Measurements from ENCODE around the gene PFKFB2. TPM values are rescaled to one million over a fixed set of nuclear protein-coding genes. Genes with fewer than 3 reads are reported as not detected.

Gene PFKFB2
- total RNA-seq, 1 experiment from 2014 or later: 24.9 TPM

GRCh38 chr1:207051191-207051943, 1.7 kb upstream of the PFKFB2 start, which contains the start of gene YOD1:
YOD1 (minus strand) TSS chr1:207051208; CDS start chr1:207051030, 178 bp downstream.
- in situ Hi-C loops (cut with HindIII; ENCODE audit: low pct_unique_long_range_greater_than_20kb, low sequenced_read_pairs): no loop called here

GRCh38 chr1:207054491-207054890, 1.4 kb downstream of the PFKFB2 start:
- no peak for DNase-seq (ENCODE audit: low read depth, low spot score)
- in situ Hi-C loops (cut with HindIII; ENCODE audit: low pct_unique_long_range_greater_than_20kb, low sequenced_read_pairs): no loop called here

More at GRCh38 chr1:207051191-207051943, 1.7 kb upstream of the PFKFB2 start, which contains the start of gene YOD1:
- peak; percentile 50 for DNase-seq (ENCODE audit: low read depth, low spot score)

- in situ Hi-C loops (cut with HindIII; ENCODE audit: low pct_unique_long_range_greater_than_20kb, low sequenced_read_pairs): no loop called here
- no peak for DNase-seq (ENCODE audit: low read depth, low spot score)
These were observed 2.4 kb downstream of the PFKFB2 start for GRCh38 chr1:207055386-207056001.

- in situ Hi-C loops (cut with HindIII; ENCODE audit: low pct_unique_long_range_greater_than_20kb, low sequenced_read_pairs): no loop called here
- no peak for DNase-seq (ENCODE audit: low read depth, low spot score)
These were observed 3.6 kb downstream of the PFKFB2 start for GRCh38 chr1:207056673-207057072.

- no peak for DNase-seq (ENCODE audit: low read depth, low spot score)
- in situ Hi-C loops (cut with HindIII; ENCODE audit: low pct_unique_long_range_greater_than_20kb, low sequenced_read_pairs): no loop called here
These were observed 5.2 kb downstream of the PFKFB2 start for GRCh38 chr1:207058252-207058651.

- DNase-seq (ENCODE audit: low read depth, low spot score): no peak
- in situ Hi-C loops (cut with HindIII; ENCODE audit: low pct_unique_long_range_greater_than_20kb, low sequenced_read_pairs): no loop called here
These were observed 6.1 kb downstream of the PFKFB2 start for GRCh38 chr1:207058878-207059867.

- DNase-seq (ENCODE audit: low read depth, low spot score): no peak
- in situ Hi-C loops (cut with HindIII; ENCODE audit: low pct_unique_long_range_greater_than_20kb, low sequenced_read_pairs): no loop called here
These were observed 6.8 kb downstream of the PFKFB2 start for GRCh38 chr1:207059881-207060280.

- no peak for DNase-seq (ENCODE audit: low read depth, low spot score)
- in situ Hi-C loops (cut with HindIII; ENCODE audit: low pct_unique_long_range_greater_than_20kb, low sequenced_read_pairs): no loop called here
These were observed 7.5 kb downstream of the PFKFB2 start for GRCh38 chr1:207060596-207060995.

GRCh38 chr1:207062058-207062457, 9.0 kb downstream of the PFKFB2 start:
- in situ Hi-C loops (cut with HindIII; ENCODE audit: low pct_unique_long_range_greater_than_20kb, low sequenced_read_pairs): no loop called here
- DNase-seq (ENCODE audit: low read depth, low spot score): no peak

- in situ Hi-C loops (cut with HindIII; ENCODE audit: low pct_unique_long_range_greater_than_20kb, low sequenced_read_pairs): no loop called here
- no peak for DNase-seq (ENCODE audit: low read depth, low spot score)
These were observed 9.9 kb downstream of the PFKFB2 start for GRCh38 chr1:207063014-207063413.

- DNase-seq (ENCODE audit: low read depth, low spot score): no peak
- in situ Hi-C loops (cut with HindIII; ENCODE audit: low pct_unique_long_range_greater_than_20kb, low sequenced_read_pairs): no loop called here
These were observed 11.5 kb downstream of the PFKFB2 start for GRCh38 chr1:207064561-207064960.

GRCh38 chr1:207067185-207067584, 14.1 kb downstream of the PFKFB2 start:
- no peak for DNase-seq (ENCODE audit: low read depth, low spot score)
- in situ Hi-C loops (cut with HindIII; ENCODE audit: low pct_unique_long_range_greater_than_20kb, low sequenced_read_pairs): no loop called here

- in situ Hi-C loops (cut with HindIII; ENCODE audit: low pct_unique_long_range_greater_than_20kb, low sequenced_read_pairs): no loop called here
- no peak for DNase-seq (ENCODE audit: low read depth, low spot score)
These were observed 14.6 kb downstream of the PFKFB2 start for GRCh38 chr1:207067665-207068064.

- no peak for DNase-seq (ENCODE audit: low read depth, low spot score)
- in situ Hi-C loops (cut with HindIII; ENCODE audit: low pct_unique_long_range_greater_than_20kb, low sequenced_read_pairs): no loop called here
These were observed 16.0 kb downstream of the PFKFB2 start for GRCh38 chr1:207069061-207069460.

GRCh38 chr1:207069858-207070506, 16.9 kb downstream of the PFKFB2 start:
- in situ Hi-C loops (cut with HindIII; ENCODE audit: low pct_unique_long_range_greater_than_20kb, low sequenced_read_pairs): no loop called here
- no peak for DNase-seq (ENCODE audit: low read depth, low spot score)

GRCh38 chr1:207070811-207071210, 17.7 kb downstream of the PFKFB2 start:
- in situ Hi-C loops (cut with HindIII; ENCODE audit: low pct_unique_long_range_greater_than_20kb, low sequenced_read_pairs): no loop called here
- DNase-seq (ENCODE audit: low read depth, low spot score): no peak

GRCh38 chr1:207071426-207071825, 18.4 kb downstream of the PFKFB2 start:
- in situ Hi-C loops (cut with HindIII; ENCODE audit: low pct_unique_long_range_greater_than_20kb, low sequenced_read_pairs): no loop called here

More at GRCh38 chr1:207071426-207071825, 18.4 kb downstream of the PFKFB2 start:
- DNase-seq (ENCODE audit: low read depth, low spot score): no peak

All from SK-MEL-5 (cell line).